Stomach (tissue), 4 donors: ENCODE results near the gene KCNQ1.

Source experiments
- CTCF ChIP-seq, 7 experiments: fragments of 450-650 bp in 4 of 7; fragments of 200-600 bp in 3 of 7; sonication (generic) in 3 of 7; IDR thresholded peaks; one replicate each; pipeline ENCODE4 v1.5.1; 2016 to 2019; ENCODE audit warnings: antibody characterized with exemption in 7 of 7, control low read depth in 2 of 7, mild to moderate bottlenecking in 1 of 7
- EP300 ChIP-seq: sonication (generic); formaldehyde crosslinking; IDR thresholded peaks from one replicate; pipeline ENCODE4 v1.6.1; 2017; ENCODE audit warnings: antibody characterized with exemption
- POLR2A ChIP-seq, 4 donors: fragments of 450-650 bp; IDR thresholded peaks; one replicate each; pipeline ENCODE4 v1.6.1; 2016; ENCODE audit warnings: antibody characterized with exemption in 4 of 4, control low read depth in 2 of 4, mild to moderate bottlenecking in 1 of 4, moderate library complexity in 1 of 4
- POLR2AphosphoS5 ChIP-seq, 3 donors: sonication (generic); formaldehyde crosslinking; IDR thresholded peaks; one replicate each; pipeline ENCODE4 v1.6.1; 2016; ENCODE audit warnings: antibody characterized with exemption in 3 of 3

DNA sequence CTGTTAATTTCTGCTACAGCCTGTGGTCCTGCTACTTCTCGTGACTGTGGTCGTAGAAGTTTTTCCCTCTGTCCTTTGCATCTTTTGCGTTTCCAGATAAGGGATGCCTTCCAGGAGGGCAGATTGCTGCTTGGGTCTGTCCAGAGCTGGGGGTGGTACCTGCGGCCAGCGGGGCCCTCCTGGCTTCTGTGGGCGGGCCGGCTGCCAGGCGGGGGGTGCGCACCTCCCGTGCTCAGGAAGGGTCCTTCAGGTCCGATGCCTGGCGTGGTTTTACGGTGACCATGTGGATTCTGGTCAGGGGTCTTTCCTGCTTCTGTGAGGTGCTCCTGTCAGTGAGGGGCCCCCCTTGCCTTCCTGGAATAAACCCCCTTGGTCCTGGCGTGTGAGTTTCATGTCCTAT, 84.8 kb downstream of the KCNQ1 start:
- TF ChIP-seq CTCF (IDR thresholded peaks at IDR 0.05) (no peak), POLR2A (IDR thresholded peaks at IDR 0.05) (no peak), POLR2AphosphoS5 (IDR thresholded peaks at IDR 0.05) (no peak), EP300 (no peak)
